Jurkat, Clone E6-1 (cell line): Measurements from ENCODE around the gene MEF2C.

ENCODE experiments used
- DNase-seq: peaks from one replicate; pipeline ENCODE4 v3.0.0-alpha.2; 2011; ENCODE audit warnings: low read depth, low spot score
- H3K4me3 ChIP-seq: 2 replicates; pipeline ENCODE4 v1.5.1; 2011; ENCODE audit warnings: mild to moderate bottlenecking, low read length, control low read depth, moderate library complexity

Gene MEF2C

DNA sequence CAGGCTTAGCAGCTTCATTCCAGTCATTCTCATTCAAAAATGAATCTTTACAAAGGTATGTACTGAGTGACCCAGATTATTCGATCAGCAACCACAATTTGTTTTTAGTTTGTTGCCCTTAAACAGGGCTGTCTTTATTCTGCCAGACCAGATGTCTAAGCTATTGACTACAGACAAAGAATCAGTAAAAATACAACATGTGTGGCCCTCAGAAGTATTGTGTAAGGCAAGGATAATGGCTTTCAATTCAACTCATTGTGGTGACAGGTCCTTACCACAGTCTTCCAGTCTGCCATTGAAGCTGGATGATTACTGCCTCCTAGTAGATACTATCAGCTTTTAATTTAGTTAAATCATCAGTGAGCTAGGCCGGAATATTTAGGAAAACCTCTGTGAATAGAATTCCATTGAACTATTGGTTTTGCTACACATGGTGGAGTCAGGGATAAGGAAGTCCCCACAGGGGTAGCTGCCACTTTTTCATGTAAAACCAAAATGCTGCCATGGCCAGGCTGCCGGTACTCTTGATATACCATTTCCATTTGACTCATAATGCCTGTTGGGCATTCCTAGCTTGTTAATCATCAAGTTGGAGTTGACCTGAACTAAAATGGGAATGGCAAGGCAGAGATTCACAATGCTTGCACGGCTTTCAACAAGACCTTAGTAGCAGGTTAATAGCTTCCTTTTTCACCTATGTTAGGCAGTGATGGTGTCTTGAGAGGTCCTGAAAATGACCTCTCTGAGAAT is 175.6 kb downstream of the MEF2C start:
- DNase-seq = no peak
- H3K4me3 ChIP-seq = no peak overlapping the region

DNA sequence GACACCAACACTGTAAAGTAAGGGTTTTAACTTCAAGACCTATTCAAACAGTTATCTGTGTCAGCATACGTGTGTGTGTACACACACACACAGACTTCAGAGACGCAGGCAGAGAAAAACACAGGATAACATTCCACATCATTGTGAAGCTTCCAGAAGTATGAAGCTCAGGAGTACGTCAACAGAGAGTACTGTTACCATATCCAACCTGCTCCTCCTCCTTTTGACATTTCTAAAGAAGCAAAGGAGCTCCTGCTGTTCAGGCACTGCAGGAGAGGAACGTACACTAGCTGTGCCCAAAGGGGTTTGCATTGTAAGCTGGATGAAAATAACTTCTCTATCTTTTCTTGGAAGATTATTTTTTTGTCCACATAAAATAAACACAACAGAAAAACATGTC is 180.7 kb downstream of the MEF2C start:
- H3K4me3 ChIP-seq = no peak overlapping the region
- DNase-seq = no peak

DNA sequence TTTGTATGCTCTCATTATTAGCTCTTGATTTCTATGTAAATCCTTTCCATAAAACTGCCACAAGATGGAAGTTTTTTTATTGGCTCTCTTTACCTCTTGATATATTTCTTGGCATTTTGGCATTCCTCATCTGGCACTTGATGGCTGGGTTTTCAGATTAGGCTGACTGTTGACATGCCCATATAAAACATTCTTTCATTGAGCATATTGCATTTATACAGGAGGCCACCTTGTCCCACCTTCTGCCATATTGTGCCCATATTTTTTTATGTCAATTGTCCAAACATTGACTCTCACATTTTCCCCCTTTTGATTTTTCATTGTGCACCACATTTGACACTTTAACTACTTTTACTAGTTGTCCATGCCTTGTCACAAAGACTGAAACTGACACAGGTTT is 182.9 kb downstream of the MEF2C start:
- H3K4me3 ChIP-seq = no peak overlapping the region
- no peak for DNase-seq

DNA sequence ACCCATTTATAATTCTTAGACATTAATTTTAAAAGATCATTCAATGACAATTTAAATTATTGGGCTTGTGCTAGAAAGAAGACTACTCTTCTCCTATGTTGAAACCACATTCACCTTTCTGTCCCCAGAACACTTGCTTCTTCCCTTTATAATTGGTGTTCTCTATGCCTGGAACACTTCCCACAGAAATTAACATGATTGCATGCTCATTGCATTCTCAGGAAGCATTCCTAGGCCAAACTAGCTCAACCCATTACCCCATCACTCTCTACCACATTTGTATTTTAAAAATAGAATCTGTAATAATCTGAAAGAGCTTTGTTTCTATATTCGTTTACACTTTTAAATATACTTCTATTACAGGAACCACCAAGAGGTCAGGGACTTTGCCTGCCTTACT is 184.7 kb downstream of the MEF2C start:
- H3K4me3 ChIP-seq = no peak overlapping the region
- no peak for DNase-seq

DNA sequence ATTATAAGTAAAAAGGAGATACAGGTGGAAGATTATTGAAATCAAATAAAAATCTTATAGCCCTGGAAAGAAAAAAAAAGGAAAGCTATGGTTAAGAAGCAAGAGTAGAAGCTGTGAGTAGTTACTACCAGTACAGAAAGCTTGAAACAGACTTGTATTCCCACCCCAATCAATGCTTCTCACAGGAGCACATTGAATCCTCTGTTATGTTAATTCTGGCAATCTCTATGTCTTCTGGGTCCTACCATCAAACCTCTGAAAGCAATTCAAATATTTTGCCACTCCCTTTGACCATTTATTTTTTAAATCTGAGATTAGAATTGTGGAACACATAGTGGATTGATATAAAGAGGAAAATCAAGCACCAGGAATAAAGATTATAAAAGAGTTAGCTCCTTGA is 186.5 kb downstream of the MEF2C start:
- no peak for DNase-seq
- no peak overlapping the region for H3K4me3 ChIP-seq

DNA sequence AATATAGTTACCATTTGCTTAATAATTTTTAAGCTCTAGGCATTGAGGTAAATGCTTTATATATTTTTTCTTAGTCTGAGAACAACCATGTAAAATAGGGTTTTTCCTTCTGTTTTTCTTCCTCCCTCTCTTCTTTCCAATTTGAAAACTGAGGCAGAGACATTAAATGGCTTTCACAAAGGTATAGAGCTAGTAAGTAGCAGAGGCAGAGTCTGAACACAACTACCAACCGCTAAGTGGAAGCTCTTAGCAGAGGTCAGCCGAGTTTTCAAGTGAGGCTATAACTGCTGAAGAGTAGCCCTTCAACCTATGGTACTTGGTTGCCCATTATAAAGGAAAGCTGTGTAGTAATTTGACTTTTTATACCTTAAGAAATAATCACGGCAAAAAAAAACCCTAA is 187.1 kb downstream of the MEF2C start:
- no peak for DNase-seq
- no peak overlapping the region for H3K4me3 ChIP-seq

DNA sequence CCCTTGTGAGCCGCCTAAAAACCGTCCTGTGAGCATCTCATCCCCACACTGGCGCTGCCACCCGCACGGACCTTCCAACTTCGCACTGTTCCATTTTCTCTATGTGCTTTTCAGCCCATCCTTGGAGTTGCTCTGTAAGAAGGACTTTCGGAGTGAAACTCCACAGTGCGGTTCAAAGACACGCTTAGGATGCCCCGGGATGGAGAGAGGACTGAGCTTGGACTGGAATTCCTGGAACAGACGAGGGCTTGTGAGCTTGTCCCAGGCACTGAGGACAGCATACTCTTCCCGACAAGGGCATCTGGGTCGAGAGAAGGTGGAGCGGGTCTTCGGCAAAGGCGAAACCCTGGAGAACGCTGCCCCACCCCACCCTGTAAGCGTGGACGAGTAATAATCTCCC is 187.8 kb downstream of the MEF2C start:
- no peak overlapping the region for H3K4me3 ChIP-seq
- no peak for DNase-seq

DNA sequence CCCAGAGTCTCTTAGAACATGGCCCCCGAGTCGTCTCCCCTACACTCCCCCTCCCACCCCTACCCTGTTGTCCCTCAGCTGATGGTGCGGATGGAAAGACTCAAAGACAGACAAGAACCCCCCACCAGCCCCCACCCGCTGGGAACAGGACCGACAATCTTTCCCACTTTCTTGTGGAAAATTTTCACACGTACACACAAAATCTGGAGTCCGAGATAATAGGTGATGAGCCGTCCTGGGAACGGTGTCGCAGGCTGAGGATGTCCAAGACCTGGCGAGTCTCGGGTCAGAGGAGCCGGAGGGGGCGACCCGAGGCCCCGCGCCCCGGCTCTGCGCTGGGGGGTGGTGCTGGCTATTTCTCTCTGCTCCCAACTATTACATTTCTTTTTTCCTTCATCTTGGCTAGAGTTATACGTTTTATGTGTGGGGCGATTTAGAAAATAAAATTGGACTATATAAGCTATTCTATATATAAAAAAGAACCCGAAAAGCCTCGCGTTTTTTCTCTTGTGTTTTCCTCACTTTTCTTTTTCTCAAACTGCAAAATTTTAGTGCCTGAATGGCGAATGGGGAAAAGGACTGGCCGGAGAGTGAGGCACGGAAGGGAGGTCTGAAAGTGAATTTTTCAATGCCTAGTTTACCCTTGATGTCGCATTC is 188.8 kb downstream of the MEF2C start:
- no peak overlapping the region for H3K4me3 ChIP-seq

DNA sequence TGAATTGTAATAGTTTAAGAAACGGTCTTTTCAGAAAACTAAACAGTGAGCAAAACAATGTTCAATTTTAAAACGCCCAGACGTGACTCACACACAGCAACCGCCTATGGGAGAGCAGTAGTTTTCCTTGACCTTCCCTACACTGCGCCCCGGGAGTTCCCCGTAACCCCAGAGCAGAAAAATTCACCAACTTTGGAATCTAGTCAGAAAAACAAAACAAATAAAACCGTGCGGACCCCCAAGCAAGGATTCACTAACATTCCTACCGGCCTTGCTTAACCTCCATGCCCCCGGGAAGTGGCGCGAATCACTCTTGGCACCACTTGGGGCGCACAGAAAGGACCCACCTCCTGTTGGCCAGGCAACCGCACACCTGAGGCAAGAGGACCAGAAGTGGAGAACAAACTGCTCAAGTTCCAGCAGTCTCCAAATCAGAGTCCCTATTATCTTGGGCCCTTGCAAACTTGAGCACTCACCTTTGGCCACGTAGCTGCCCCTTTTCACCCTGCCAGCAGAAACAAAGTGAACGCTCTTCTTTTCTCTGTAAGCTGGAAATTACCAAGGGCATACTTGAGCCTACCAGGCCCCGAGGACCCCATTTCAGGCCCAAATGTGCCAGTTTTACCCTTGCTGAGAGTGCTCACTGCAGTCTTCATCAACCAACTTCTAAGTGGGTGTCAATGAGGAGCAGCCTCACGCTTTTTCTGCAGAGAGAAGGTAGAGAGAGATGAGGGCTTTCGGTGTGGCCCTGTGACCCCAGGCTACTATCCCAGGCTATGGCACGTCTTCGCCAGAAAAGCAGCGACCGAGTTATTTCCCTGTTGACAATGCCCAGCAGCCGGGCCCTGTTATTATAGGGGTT is 189.7 kb downstream of the MEF2C start:
- DNase-seq = no peak
- H3K4me3 ChIP-seq = no peak overlapping the region

More for the DNA sequence above, 188.8 kb downstream of the MEF2C start:
- no peak for DNase-seq

DNA sequence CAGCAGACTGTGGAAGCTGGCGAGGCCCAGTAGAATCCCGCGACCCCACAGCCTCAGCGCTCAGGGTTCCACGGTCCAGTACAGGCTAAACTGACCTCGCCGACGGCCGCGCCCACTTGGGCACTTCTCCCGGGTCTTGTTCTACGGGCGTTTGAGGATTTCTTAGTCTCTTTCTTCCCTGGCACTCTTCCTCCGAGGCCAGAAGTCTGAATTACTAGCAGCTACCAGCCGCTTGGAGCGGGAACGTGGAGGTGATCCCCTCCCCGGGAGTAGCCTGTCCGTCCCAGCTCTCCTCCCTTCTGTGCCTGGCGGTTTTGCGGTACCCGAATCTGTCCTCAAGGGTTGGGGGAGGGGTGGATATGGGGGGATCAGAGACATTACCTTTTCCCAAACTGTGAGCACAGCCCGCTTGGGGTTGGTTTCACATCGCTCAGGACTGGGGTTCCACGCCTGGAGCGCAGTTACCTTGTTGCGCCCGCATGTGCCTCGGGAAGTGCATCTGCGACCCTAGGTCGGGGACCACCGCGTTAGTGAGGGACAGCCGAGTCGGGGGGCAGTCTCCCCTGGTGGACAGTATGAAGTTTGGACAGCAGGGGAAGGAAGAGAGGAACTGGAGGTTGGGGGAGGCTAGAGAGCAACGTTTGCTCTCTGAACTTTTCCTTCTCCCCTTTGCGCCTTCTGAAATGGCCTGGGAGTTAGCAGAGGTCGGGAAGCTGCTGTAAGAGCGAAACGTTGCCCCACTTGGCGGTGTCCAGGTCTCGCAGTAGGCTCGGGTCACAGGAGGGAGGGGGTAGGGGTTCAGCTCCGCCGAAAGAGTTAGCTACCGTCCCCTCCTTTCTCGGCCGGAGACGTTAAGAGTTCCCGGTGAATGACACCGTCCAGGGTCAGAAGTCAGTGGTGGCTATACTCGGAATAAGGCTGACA is 190.8 kb downstream of the MEF2C start:
- H3K4me3 ChIP-seq = no peak overlapping the region
- no peak for DNase-seq

DNA sequence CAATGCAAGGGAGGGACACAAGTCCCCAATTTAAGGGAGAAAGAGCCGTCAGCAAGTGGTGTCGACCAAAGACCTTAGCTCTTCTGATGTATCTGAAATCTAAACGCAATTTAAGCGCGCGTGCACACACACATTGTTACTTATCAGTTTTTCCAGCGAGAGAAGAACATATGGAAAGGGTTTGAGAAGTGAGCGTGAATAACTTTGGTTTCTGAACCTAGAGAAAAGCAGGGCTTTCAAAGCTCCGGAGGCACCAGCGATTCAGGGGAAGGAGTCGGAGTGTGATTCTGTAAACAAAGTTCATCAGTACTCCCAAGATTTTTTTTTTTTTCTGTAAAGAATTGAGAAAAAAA is 191.8 kb downstream of the MEF2C start:
- no peak for DNase-seq
- H3K4me3 ChIP-seq = no peak overlapping the region

DNA sequence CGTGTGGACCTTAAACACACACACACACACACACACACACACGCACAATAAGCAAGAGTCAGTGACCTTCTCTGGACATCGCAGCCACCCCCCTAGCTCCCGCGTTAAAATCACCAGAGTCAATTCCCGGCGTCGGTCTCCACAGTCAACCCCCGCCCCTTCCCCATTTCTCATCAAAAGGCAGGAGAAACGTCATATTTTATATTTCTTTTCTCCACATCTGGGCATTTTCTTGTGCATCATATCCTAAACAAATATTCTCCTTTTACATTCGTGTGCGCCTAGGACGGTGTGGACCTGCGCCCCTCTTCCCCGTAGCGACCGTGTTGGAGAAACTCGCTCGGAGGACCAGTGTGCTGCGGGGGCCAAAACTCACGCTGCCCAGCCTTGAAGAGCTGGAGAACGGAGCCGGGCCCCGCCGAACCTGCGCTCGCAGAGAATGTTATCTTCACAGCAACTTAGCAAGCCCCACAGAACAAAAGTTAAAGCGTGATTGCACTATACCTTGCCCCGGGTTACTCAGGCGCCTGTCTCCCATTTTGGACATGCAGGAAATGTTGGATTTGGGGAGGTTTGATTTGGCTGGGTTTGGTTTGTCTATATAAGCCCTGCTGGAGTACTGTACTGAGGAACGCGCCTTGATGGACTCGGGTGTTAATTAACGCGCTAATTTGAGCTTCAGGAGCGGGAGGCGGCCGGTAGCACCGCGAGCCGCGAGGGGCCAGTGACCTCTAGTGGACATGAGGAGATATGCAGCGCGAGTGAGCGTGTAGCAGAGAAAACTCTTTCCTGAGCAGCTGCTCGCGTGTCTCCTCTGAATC is 192.4 kb downstream of the MEF2C start:
- H3K4me3 ChIP-seq = no peak overlapping the region
- DNase-seq = peak; percentile 25

DNA sequence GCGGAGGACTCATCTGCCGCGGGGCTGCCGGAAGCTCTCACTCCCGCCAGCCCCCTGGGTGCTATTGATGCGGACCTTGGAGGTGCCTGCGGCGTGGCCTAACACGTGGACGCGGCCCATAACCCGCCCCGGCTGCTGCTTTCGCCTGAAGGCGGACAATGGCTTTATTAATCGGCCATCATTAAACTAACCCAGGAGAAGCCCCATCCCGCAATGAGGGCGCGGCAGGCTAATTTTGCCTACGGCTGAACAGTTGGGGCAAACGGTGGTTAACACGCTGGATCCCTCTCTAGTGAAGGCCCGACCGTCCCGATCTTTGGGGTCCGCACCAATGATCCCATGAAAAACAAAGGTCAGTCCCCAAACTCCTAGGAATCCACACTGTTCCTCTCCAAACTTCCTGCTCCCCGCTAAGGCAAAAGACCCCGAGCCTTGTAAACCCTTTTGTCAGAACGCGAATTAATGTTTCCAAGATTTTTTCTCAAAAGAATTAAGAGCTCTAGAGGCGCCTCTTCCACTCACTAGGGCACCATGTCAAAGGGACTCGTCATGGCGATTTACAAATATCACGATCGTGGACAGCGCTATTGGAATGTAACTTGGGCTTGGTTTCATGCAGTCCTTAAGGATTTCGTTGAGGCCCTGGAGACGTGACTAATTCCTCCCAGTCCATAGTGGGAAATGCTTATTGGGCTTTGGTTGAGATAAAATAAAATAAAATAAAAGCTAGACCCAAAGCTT is 193.1 kb downstream of the MEF2C start:
- no peak for DNase-seq
- no peak overlapping the region for H3K4me3 ChIP-seq

DNA sequence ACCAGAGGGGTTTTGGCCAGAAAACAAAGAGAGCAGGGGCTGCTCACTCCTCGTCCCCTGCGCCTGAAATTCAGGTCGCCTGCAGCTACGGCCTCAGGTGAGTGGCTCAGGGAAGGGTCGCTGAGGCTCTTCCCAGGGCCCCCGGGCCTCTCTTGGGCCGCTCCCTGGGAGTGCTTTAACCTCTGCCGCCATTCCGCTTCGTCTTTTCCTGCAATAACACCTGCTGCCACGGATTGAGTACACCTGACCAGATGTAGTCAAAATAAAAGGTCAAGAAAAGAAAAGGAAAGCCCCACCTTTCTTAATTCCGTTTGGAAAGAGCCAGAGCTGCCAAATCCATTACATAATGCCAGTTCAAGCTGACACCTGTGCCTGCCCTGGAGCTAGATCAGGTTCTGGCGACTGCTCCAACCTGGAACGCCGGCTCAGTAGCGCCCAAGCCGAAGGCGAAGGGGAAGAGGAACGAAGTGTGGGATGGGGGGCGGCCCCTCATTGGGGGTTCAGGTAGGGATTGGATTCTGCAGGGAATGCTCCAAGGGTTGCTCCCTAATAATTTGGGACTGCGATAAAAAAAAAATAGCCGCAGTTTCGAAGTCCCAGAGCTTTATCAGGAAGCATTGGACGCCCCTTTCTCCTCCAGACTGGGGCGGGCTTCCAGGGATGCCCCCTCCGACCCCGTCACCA is 193.9 kb downstream of the MEF2C start:
- DNase-seq = no peak
- H3K4me3 ChIP-seq = no peak overlapping the region

DNA sequence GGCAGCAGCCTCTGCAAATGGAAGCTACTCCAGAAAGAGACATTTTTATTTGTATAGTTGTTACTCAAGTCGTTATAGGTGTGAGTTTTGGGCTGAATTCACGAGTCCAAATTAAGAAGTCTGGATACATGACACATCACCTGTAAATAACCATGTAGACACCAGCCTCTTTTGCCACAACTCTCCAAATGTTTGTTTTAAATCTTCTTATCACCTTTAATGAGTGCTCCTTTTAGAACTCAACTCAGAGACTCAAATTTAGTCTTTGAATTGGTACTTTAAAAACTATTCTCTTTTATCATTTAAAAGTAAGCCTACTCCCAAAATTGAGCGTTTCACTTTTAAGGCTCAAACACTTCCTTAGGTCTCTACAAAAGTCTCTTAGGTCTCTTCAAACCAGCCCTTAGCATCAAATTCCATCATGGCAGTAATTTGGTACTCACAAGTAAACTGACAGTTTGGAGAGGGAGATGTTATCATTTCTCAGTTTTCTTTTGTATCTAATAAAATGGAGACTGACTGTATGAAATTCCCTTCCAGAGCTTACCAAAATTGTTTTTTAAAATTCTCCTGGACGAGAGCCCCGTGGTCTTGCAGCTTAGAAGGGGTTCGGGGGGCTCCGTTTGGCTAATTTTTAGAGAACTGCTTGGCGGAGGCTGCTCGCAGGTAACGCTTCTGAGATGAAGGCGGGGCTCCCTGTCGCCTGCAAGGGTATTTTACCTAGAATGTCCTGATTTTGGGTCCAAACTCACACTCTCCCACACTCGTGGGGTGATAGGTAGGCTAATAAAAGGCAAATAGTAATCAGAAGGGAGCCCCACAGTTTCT is 194.6 kb downstream of the MEF2C start:
- H3K4me3 ChIP-seq = no peak overlapping the region
- DNase-seq = no peak

DNA sequence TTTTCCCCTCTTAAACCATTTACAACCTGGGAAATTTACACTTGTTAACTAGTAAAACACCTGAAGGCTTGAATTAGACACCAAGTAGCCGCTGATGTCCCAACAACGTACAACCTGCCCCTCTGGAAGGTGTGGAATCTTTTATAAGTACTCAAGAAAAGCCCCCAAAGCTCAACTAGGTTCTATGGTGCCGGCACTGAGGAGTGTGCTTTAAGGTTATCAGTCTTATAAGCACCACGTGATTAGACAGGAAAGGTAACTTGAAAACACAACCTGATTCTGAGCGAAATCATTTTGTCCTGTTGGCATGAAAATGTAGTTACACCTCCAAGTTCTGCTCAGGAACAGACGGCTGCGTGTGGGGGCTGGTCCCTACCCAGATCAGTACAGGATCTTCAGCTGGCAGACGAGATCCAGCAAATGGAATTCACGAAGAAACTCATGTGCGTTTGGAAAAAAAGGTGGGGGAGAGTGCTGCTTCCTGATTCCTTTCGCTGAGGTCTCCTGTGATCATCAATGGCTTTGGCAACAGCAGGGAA is 195.5 kb downstream of the MEF2C start:
- H3K4me3 ChIP-seq = no peak overlapping the region
- DNase-seq = no peak
